Measurements from ENCODE around the gene TMEM150C. TPM values are rescaled to one million over a fixed set of nuclear protein-coding genes. Genes with fewer than 3 reads are reported as not detected.

Gene TMEM150C
- total RNA-seq, 1 donor from 2014 or later: 7.3 TPM

DNA sequence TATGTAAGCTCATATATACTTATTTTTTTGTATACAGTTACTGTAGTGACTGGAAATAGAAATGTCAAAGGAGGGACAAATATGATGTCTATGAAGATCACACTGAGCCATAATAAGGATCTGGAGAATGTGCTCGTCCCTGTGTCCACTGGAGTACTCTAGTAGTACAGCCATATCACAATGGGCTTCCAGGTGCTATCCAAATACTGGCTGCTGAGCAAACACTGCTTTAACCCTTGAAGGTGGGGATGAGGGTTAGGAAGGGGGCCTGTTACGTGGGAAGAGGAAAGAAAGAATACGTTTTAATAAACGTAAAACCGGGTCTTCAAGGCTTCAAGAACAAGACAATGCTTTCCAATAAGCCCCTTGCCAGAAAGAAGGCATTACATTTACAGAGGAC lies 29.8 kb upstream of the TMEM150C start:
- H3K27ac Mint-ChIP-seq: no peak overlapping the region
- no peak overlapping the region for H3K4me3 Mint-ChIP-seq (ENCODE audit: low read depth)
- H3K4me1 Mint-ChIP-seq (ENCODE audit: low read depth): peaks cover 27% of the 10 kb centered on the region
- no peak for DNase-seq (ENCODE audit: low spot score, unreplicated experiment)
- TF ChIP-seq, protein P1, sequence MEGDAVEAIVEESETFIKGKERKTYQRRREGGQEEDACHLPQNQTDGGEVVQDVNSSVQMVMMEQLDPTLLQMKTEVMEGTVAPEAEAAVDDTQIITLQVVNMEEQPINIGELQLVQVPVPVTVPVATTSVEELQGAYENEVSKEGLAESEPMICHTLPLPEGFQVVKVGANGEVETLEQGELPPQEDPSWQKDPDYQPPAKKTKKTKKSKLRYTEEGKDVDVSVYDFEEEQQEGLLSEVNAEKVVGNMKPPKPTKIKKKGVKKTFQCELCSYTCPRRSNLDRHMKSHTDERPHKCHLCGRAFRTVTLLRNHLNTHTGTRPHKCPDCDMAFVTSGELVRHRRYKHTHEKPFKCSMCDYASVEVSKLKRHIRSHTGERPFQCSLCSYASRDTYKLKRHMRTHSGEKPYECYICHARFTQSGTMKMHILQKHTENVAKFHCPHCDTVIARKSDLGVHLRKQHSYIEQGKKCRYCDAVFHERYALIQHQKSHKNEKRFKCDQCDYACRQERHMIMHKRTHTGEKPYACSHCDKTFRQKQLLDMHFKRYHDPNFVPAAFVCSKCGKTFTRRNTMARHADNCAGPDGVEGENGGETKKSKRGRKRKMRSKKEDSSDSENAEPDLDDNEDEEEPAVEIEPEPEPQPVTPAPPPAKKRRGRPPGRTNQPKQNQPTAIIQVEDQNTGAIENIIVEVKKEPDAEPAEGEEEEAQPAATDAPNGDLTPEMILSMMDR (IDR thresholded peaks at IDR 0.05; ENCODE audit: unreplicated experiment): no peak
- peaks cover 4% of the 10 kb centered on the region for H3K27me3 Mint-ChIP-seq
- H3K9me3 Mint-ChIP-seq (ENCODE audit: low read depth): no peaks in the 10 kb centered on the region
- H3K36me3 Mint-ChIP-seq (ENCODE audit: insufficient read depth): no peaks in the 10 kb centered on the region

DNA sequence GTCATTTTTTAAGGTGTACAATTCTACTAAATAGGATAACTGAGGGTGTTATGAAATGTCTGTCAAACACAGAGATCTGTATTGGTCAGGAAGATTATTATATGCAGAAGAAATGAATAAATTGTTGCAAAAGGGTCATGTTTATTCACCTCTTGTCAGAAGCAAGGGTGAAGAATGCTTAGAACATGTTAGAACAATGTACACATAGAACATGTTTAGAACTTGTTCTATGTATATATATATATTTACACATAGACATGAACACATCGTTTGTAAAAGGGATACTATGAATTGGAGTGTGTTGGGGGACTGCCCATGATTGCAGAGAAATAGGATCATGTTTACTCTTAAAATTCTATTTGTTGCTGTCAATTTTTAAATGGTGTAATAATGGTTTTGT lies 28.0 kb upstream of the TMEM150C start:
- Mint-ChIP-seq H3K4me1 (ENCODE audit: low read depth) (peaks cover 45% of the 10 kb centered on the region), H3K27me3 (no peaks in the 10 kb centered on the region), H3K27ac (no peak overlapping the region), H3K9me3 (ENCODE audit: low read depth) (no peaks in the 10 kb centered on the region), H3K4me3 (ENCODE audit: low read depth) (no peak overlapping the region), H3K36me3 (ENCODE audit: insufficient read depth) (no peaks in the 10 kb centered on the region)
- DNase-seq (ENCODE audit: low spot score, unreplicated experiment): no peak
- TF ChIP-seq, protein P1 (IDR thresholded peaks at IDR 0.05; ENCODE audit: unreplicated experiment): no peak

DNA sequence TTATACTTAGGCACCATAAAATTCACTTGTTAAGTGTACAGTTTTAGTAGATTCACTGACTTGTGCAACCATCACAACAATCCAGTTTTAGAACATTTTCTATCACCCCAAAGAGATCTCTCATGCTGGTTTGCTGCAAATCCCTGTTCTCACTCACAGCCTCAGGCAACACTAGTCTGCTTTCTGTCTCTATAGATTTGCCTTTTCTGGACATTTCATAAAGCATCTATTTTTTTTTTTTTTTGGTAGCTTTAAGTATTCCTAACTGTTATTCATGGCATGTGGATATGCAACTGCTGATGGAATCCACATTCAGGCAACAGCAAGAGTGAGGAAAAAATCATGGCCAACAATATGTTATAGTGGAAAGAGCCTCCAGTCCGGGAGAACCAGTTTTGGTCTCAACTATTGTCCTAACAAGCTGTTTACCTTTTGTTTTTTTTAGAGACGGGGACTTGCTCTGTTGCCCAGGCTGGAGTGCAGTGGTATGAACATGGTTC lies 27.0 kb upstream of the TMEM150C start:
- no peak overlapping the region for H3K27ac Mint-ChIP-seq
- no peaks in the 10 kb centered on the region for H3K27me3 Mint-ChIP-seq
- DNase-seq (ENCODE audit: low spot score, unreplicated experiment): no peak
- H3K4me1 Mint-ChIP-seq (ENCODE audit: low read depth): peaks cover 53% of the 10 kb centered on the region
- H3K36me3 Mint-ChIP-seq (ENCODE audit: insufficient read depth): no peaks in the 10 kb centered on the region
- no peaks in the 10 kb centered on the region for H3K9me3 Mint-ChIP-seq (ENCODE audit: low read depth)
- H3K4me3 Mint-ChIP-seq (ENCODE audit: low read depth): no peak overlapping the region
- TF ChIP-seq, protein P1 (IDR thresholded peaks at IDR 0.05; ENCODE audit: unreplicated experiment): no peak

DNA sequence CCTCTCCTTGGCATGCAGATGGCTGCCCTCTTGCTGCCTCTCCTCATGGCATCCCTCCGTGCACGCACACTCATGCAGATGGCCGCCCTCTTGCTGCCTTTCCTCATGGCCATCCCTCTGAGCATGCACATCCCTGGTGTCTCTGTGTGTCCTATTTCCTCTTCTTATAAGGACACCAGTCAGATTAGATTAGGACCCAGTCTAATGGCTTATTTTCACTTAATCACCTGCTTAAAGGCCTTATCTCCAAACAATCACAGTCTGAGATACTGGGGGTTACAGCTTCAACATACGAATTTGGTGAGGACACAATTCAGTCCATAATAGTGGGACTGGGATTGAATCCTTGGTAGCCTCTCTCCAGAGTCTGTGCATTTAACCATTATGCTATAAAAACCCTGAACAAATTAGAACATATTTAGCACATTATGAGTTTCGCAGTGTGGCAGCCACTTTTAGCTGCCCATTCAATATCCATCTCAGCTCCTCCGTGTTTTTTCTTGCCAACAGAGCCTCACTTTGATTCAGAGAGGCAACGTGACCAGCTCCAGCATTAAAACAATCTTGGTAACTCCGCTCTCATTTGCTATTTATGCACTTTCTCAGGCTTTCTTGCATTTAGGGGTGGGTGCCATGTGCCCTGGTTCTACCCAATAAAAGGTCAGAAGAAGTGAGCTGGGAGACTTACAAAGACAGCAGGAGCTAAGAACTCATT lies 26.2 kb upstream of the TMEM150C start:
- peaks cover 55% of the 10 kb centered on the region for H3K4me1 Mint-ChIP-seq (ENCODE audit: low read depth)
- no peaks in the 10 kb centered on the region for H3K27me3 Mint-ChIP-seq
- H3K4me3 Mint-ChIP-seq (ENCODE audit: low read depth): no peak overlapping the region
- TF ChIP-seq, protein P1 (IDR thresholded peaks at IDR 0.05; ENCODE audit: unreplicated experiment): no peak
- H3K36me3 Mint-ChIP-seq (ENCODE audit: insufficient read depth): no peaks in the 10 kb centered on the region
- DNase-seq (ENCODE audit: low spot score, unreplicated experiment): no peak
- no peaks in the 10 kb centered on the region for H3K9me3 Mint-ChIP-seq (ENCODE audit: low read depth)
- no peak overlapping the region for H3K27ac Mint-ChIP-seq

DNA sequence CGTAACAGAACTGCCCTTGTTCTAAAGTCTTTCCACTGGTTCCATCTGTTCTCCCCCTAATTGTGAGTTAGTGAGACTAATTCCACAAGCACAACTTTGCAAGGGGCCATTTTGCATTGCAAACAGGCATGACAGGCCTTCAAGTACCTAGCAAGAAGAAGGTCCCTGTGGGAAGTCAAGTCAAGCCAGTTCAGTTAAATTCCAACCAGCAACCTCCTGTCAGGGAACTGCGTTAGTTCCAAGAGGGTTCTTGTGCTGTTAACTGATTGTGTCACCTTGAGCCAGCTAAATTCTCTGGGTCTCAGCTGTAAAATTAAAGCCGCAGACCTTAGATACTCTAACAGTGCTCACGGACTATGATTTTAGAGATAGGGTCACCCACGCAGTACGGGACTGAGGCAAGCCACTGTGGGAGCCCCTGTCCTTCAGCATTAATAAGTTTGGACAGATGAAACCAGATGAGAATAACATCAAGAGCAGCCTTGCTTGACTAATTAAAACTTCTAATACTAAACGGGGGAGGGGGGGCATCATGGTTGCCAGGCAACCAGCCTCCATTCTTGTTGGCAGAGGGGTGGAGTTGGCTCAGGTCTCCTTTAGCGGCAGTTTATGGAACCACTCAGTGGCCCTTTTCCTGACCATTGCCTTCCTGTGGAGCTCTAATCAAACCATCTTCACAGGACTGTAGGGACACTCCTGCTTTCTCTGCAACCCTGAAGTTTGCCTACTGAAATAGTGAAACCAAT lies 24.1 kb upstream of the TMEM150C start:
- Mint-ChIP-seq H3K36me3 (ENCODE audit: insufficient read depth) (no peaks in the 10 kb centered on the region), H3K9me3 (ENCODE audit: low read depth) (no peaks in the 10 kb centered on the region), H3K4me1 (ENCODE audit: low read depth) (peaks cover 43% of the 10 kb centered on the region), H3K27ac (peak overlapping the region; percentile 75), H3K4me3 (ENCODE audit: low read depth) (no peak overlapping the region), H3K27me3 (no peaks in the 10 kb centered on the region)
- TF ChIP-seq, protein P1 (IDR thresholded peaks at IDR 0.05; ENCODE audit: unreplicated experiment): no peak
- DNase-seq (ENCODE audit: low spot score, unreplicated experiment): no peak

All from progenitor cell of endocrine pancreas (in vitro differentiated cells).